Stimulated activated memory B cell treated with anti-CD40 and anti-IgM and Interleukin-4, amounts not matched to agents 10 μg/mL and 1 μg/mL and 100 μg/mL, for 72 hours (primary cell): ENCODE measurements around the gene MICAL3.
"Not testable (repeated sequence)": the region's sequence is repeated elsewhere in the genome, so short reads cannot be mapped to it uniquely, and the experiment has no call there.

ENCODE experiments used
- ATAC-seq: fragments of 150-1000 bp; cut with Tn5 transposase; 2 replicates; pipeline ENCODE4 v1.10.0; 2021
- H3K27ac Mint-ChIP-seq: one replicate; pipeline ENCODE4 v1.8.0; 2022; ENCODE audit warnings: mild to moderate bottlenecking, mixed read lengths
- H3K27me3 Mint-ChIP-seq: one replicate; pipeline ENCODE4 v1.8.0; 2022; ENCODE audit warnings: mixed read lengths
- H3K36me3 Mint-ChIP-seq: one replicate; pipeline ENCODE4 v1.8.0; 2022; ENCODE audit warnings: mixed read lengths
- H3K4me1 Mint-ChIP-seq: one replicate; pipeline ENCODE4 v1.8.0; 2022; ENCODE audit warnings: mixed read lengths
- H3K4me3 Mint-ChIP-seq: one replicate; pipeline ENCODE4 v1.8.0; 2022; ENCODE audit warnings: mild to moderate bottlenecking, moderate library complexity, mixed read lengths
- H3K9me3 Mint-ChIP-seq: one replicate; pipeline ENCODE4 v1.8.0; 2022; ENCODE audit warnings: mixed read lengths

Gene MICAL3

DNA sequence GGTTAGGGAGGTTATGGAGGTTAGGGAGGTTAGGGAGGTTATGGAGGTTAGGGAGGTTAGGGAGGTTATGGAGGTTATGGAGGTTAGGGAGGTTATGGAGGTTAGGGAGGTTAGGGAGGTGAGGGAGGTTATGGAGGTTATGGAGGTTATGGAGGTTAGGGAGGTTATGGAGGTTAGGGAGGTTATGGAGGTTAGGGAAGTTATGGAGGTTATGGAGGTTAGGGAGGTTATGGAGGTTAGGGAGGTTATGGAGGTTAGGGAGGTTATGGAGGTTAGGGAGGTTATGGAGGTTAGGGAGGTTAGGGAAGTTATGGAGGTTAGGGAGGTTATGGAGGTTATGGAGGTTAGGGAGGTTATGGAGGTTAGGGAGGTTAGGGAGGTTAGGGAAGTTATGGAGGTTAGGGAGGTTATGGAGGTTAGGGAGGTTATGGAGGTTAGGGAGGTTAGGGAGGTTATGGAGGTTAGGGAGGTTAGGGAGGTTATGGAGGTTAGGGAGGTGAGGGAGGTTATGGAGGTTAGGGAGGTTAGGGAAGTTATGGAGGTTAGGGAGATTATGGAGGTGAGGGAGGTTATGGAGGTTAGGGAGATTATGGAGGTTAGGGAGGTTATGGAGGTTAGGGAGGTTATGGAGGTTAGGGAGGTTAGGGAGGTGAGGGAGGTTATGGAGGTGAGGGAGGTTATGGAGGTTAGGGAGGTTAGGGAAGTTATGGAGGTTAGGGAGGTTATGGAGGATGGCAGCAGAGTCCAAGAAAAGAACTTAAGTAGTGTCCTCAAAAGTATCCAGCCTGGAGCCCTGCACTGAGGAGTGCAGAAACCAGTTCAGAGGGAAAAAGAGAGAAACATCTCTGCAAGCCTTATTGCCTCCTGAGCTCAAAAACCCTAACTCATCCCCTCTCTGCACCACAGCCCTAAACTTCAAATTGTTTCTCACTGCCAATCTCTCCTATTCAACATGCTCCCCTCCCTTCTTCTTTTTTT is 147.2 kb downstream of the MICAL3 start:
- not testable (repeated sequence) for H3K4me1 Mint-ChIP-seq, H3K9me3 Mint-ChIP-seq, H3K27me3 Mint-ChIP-seq, H3K4me3 Mint-ChIP-seq, ATAC-seq
- Mint-ChIP-seq H3K27ac (peak overlapping the region; percentile 32), H3K36me3 (peaks cover 71% of the 10 kb centered on the region)

DNA sequence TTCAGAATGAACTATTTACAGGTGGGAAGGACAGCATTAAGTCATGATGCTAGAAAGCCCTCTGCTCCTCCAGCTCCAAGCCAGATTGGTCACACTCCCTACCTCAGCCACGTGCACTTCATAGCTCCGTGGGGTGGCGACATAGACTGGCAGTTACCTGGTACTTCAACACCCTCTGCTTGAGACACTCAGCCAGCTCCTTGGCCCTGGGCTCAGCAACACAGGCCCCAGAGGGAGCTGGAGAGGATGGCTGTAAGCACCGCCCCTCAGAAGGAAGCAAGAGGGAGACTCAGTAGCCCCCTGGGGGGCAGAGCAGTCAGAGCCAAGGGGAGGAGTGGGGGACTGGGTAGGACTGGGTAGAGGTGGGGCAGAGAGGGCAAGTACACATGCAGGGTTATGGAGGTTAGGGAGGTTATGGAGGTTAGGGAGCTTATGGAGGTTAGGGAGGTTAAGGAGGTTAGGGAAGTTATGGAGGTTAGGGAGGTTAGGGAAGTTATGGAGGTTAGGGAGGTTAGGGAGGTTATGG is 148.0 kb downstream of the MICAL3 start:
- Mint-ChIP-seq H3K27ac (peak overlapping the region; percentile 32), H3K4me1 (no peaks in the 10 kb centered on the region), H3K27me3 (no peaks in the 10 kb centered on the region), H3K4me3 (no peak overlapping the region), H3K9me3 (no peaks in the 10 kb centered on the region), H3K36me3 (peaks cover 73% of the 10 kb centered on the region)
- peak; percentile 27 for ATAC-seq

DNA sequence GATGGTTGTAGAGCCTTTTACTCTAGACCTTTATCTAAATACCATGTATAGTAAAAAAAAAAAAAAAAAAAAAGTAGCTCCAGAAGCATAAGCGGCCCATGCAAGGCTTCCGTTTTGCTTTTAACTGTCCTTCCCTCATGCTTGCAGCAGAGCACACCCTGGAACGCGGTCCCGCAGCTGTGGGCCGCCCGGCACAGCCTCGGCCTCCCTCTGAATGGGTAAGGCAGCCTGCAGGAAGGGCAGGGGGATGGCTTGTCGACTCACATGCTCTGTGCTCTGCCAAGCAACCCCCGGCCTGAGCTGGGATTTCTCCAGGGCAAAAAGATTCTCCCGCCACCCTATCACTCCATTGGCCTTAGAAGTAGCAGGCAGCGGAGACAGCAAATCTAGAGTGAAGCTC is 148.7 kb downstream of the MICAL3 start:
- H3K36me3 Mint-ChIP-seq: peaks cover 73% of the 10 kb centered on the region
- H3K27me3 Mint-ChIP-seq: no peaks in the 10 kb centered on the region
- H3K9me3 Mint-ChIP-seq: no peaks in the 10 kb centered on the region
- H3K4me1 Mint-ChIP-seq: no peaks in the 10 kb centered on the region
- H3K27ac Mint-ChIP-seq: no peak overlapping the region
- no peak overlapping the region for H3K4me3 Mint-ChIP-seq
- ATAC-seq: no peak

DNA sequence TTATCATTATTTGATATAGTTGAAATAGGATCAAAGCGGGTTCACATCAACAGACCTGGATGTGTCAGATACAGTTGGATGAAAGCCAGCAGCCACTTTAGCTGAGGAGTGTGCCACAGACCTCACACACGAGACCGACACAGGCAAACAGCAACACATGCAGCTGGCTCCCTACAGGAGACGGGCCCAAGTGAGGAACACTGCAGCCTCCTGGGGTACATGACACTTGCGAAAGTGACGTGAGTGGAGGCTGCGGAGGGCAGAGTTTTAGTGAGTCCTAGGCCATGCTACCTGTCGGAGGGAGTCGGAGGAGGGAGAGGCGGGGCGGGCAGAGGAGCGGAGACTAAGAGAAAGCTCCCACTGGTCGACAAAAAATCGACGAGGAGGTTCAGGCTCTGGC is 149.2 kb downstream of the MICAL3 start:
- no peaks in the 10 kb centered on the region for H3K4me1 Mint-ChIP-seq

DNA sequence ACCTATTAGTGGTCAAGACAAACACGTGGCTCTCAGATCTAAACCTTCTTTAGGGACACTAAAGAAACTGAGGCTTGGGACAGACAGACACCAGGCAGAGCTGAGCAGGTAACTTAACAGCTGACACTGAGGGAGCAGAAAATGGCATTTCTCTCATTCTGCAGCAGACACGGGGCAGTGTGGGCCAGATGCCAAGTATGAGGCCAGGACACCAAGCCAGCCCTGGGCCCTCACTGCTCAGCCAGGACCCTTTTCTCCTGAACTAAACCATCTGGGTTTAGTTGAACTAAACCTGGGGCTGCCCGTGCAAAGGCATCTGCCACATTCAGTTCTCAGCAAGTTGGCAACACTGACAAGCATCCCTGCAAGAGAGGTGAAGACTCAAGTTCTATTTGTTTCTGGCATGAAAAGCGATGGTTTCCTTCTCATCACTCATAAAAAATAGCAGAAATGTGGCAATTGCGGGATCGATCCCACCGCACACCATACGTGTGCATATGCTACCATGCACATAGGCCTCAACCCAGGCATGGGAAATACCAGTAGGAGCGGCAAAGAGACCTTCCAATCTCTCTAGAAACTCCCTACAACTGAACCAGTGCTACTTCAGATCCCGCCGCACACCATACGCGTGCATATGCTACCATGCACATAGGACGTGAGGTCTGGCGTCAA is 150.0 kb downstream of the MICAL3 start:
- ATAC-seq: no peak
- no peaks in the 10 kb centered on the region for H3K27me3 Mint-ChIP-seq
- H3K36me3 Mint-ChIP-seq: peaks cover 71% of the 10 kb centered on the region
- H3K4me1 Mint-ChIP-seq: no peaks in the 10 kb centered on the region
- no peak overlapping the region for H3K4me3 Mint-ChIP-seq
- no peaks in the 10 kb centered on the region for H3K9me3 Mint-ChIP-seq
- no peak overlapping the region for H3K27ac Mint-ChIP-seq

More for the DNA sequence above, 149.2 kb downstream of the MICAL3 start:
- Mint-ChIP-seq H3K9me3 (no peaks in the 10 kb centered on the region), H3K4me3 (no peak overlapping the region), H3K27ac (no peak overlapping the region), H3K27me3 (no peaks in the 10 kb centered on the region), H3K36me3 (peaks cover 74% of the 10 kb centered on the region)
- no peak for ATAC-seq

DNA sequence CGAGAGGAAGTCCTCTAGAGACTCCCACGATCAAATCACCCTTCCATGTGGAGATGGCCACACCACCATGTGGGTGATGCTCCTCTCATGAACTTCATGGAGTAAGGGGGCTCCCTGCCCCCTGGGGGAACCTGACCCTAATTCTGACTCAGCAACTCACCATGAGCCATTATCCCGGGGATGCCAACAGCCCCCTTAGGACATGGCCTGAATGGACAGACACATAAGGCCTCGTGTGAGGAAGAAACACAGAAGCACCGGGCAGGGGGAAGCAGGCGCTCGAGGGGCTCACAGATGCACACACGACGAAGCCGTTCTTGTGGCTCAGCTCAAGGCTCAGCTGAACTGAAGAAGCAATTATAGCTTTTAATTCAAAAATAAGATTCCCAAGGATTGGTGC is 150.6 kb downstream of the MICAL3 start:
- H3K36me3 Mint-ChIP-seq: peaks cover 66% of the 10 kb centered on the region
- H3K27me3 Mint-ChIP-seq: no peaks in the 10 kb centered on the region

DNA sequence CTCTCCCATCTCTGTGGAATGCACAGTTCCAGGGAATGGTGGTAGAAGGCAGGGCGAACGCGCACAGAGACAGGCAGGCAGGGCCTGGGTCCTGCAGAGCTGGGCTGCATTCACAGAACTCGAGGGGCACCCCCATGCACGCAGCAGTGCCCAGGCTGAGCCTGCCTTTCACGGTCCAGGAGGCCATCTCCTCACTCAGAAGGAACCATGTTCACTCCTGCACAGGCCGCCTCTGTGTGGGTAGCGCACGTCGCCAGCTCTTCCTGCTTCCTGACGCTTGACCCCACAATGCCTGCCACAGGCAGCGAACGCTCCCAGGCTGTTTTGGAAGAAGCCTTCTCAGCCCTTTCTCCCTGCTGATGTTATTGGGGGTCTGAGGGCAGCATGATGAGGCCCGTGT is 151.2 kb downstream of the MICAL3 start:
- no peaks in the 10 kb centered on the region for H3K27me3 Mint-ChIP-seq
- no peak overlapping the region for H3K4me3 Mint-ChIP-seq
- H3K36me3 Mint-ChIP-seq: peaks cover 63% of the 10 kb centered on the region
- H3K9me3 Mint-ChIP-seq: no peaks in the 10 kb centered on the region
- H3K4me1 Mint-ChIP-seq: no peaks in the 10 kb centered on the region
- ATAC-seq: no peak
- no peak overlapping the region for H3K27ac Mint-ChIP-seq

More for the DNA sequence above, 150.6 kb downstream of the MICAL3 start:
- no peaks in the 10 kb centered on the region for H3K9me3 Mint-ChIP-seq
- H3K4me1 Mint-ChIP-seq: no peaks in the 10 kb centered on the region
- no peak overlapping the region for H3K27ac Mint-ChIP-seq
- ATAC-seq: no peak
- H3K4me3 Mint-ChIP-seq: no peak overlapping the region

DNA sequence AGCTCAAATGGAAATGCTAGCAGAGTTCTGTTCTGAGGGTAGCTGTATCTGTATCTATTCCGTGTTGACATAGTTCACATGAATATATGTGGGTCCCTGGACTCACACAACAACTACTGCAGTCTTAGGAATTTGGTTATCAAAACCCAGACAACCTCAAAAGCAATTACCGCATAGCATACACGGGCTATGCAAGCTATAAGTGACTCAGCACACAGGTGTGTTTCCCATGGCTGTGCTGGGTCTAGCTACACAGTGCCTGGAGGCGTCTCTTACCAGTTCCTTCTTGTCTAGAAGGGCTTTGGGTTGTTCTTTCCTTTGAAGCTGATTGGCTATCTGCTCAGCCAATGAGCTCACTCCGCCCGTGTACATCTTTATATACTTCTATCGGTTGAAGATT is 151.9 kb downstream of the MICAL3 start:
- Mint-ChIP-seq H3K9me3 (no peaks in the 10 kb centered on the region), H3K36me3 (peaks cover 63% of the 10 kb centered on the region), H3K4me3 (no peak overlapping the region), H3K27me3 (no peaks in the 10 kb centered on the region), H3K27ac (no peak overlapping the region), H3K4me1 (peaks cover 4% of the 10 kb centered on the region)
- ATAC-seq: no peak

DNA sequence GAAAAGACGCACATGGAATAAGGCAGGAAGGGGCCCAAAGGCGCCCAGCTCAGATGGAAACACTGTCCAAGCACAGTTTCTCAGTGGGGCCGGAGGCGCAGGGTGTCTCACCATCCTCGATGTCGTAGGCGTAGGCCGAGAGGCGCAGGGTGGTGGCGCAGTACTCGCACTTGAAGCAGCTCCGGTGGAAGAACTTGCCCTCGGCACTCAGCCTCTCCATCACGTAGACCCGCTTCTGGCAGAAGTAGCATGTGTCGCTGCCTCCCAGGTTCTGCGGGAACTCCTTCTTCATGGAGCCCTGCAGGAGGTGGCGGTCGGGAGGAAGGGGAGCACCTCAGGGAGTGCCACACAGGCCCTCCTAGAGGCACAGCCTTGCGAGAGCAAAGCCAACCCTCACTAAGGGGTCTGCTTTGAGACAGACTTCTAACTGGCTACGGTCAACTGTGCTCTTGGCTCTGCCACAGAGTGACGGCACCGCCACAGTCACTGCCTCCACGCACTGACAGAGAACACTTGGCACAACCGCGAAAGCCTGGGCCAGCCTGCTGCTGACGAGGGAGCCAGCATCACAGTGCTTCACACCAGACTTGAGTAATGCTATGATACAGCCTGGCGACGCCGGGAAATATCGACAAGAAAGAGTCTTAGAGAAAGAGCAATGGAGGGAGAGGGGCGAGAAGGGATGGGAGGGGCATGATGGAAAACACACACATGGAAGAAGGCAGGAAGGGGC is 152.5 kb downstream of the MICAL3 start:
- H3K4me3 Mint-ChIP-seq: no peak overlapping the region
- H3K9me3 Mint-ChIP-seq: no peaks in the 10 kb centered on the region
- peaks cover 65% of the 10 kb centered on the region for H3K36me3 Mint-ChIP-seq
- ATAC-seq: no peak
- H3K27ac Mint-ChIP-seq: peak overlapping the region; percentile 28
- no peaks in the 10 kb centered on the region for H3K27me3 Mint-ChIP-seq
- peaks cover 5% of the 10 kb centered on the region for H3K4me1 Mint-ChIP-seq

DNA sequence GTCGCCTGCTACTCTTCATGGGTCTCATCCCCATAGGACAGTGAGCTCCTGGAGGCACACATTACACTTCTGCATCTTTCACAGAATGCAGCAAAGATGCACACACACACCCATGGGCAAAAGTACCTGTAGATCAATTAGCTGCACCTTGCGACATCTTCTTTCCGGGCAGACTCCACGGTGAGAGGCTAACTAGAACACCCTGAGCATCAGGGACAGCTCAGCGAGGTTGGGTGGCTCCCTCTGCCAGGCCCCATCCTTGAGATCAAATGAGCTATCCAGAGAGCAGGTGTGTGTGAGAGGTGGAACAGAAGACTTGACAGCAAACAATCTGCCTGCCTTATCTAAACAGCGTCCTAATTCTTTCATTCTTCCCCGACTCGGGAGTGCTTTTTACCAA is 154.0 kb downstream of the MICAL3 start:
- peaks cover 66% of the 10 kb centered on the region for H3K36me3 Mint-ChIP-seq
- H3K27me3 Mint-ChIP-seq: no peaks in the 10 kb centered on the region
- H3K27ac Mint-ChIP-seq: no peak overlapping the region
- no peak for ATAC-seq
- H3K9me3 Mint-ChIP-seq: no peaks in the 10 kb centered on the region
- H3K4me3 Mint-ChIP-seq: no peak overlapping the region
- H3K4me1 Mint-ChIP-seq: peaks cover 5% of the 10 kb centered on the region

DNA sequence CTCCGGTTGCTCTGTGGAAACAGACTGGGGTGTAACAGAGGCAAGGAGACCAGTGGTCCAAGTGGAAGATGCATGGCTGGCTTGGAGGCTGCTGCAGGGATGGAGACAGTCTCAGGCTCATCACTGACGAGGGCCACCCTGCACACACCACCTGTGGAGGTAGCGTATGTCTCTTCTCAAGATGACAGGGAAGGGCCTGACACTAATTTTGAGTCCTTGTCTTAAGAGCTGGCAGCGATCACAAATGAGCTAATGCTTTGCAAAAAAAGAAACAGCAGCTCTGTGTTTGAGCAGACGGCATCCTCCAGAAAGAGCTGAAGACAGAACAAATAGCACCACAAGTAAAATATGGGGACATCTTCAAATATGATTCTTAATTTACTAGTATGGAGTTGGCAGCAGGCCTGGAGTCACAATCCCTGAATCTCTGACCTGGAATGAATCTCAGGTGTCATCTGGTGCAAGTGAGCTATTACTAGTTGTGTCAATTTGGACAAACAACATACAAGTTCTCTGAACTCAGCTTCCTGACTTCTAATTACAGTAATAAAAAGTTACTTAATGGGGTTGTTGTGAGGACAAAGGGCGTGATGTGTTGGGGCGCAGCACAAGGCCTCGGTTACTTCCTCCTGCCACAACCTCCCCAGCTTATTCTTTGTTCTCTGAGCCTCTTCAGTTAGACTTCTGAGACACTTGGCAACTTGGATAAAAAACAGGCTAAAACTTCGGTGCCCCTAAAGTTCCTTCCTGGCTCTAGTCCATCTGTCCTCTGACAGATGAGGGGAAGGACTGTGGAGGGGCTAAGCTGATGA is 154.9 kb downstream of the MICAL3 start:
- no peak for ATAC-seq
- H3K27me3 Mint-ChIP-seq: no peaks in the 10 kb centered on the region
- H3K4me1 Mint-ChIP-seq: peaks cover 5% of the 10 kb centered on the region
- H3K36me3 Mint-ChIP-seq: peaks cover 64% of the 10 kb centered on the region
- H3K27ac Mint-ChIP-seq: no peak overlapping the region
- H3K9me3 Mint-ChIP-seq: no peaks in the 10 kb centered on the region
- H3K4me3 Mint-ChIP-seq: no peak overlapping the region

DNA sequence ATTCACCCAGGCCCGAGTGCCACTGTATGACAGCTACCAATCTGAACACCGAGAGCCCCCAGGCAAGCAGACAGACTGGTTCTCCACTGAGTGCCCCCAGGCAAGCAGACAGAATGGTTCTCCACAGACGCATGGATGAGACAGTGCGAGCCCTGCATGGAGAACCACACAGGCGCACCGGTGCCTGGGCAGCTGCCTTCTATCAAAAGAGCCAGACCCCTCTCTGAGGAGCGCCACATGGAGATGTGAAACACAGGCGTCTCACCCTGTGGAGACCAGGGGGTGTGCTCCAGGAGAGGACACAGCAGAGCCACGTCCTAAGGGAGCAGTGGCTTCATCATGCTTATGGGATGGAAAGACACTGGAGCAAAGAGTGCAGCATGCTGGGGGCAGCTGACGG is 155.6 kb downstream of the MICAL3 start:
- Mint-ChIP-seq H3K27ac (no peak overlapping the region), H3K4me3 (no peak overlapping the region), H3K27me3 (no peaks in the 10 kb centered on the region), H3K36me3 (peaks cover 67% of the 10 kb centered on the region), H3K9me3 (no peaks in the 10 kb centered on the region), H3K4me1 (peaks cover 5% of the 10 kb centered on the region)
- ATAC-seq: no peak

DNA sequence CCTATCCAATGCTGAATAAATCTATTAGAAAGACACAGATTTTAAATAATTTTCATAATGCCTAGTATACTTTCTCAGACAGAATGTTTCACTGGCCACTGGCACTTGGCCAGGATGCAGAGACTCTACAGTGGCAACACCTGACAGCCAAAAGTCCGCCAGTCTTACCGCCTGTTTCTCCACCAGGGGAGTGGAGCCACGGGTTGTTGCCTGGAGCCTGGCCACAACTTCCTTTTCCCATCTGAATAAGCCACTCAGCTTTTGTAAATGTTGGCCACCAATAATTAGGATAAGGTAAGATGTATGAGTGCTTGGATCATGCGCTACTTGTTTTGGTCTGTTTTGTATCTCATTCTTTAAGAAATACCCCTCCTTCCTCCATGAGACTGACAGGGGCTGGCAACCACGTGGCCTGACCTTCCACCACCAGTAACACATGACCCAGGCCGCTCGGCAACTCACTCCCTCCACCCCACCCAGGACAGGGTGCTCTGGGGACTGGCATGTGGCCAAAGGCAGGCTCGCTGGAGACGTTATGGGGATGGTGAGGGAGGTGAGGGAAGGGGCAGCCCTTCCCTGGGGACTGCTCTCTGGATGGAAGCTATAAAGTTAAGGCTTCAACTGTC is 157.1 kb downstream of the MICAL3 start:
- no peak overlapping the region for H3K4me3 Mint-ChIP-seq
- H3K27ac Mint-ChIP-seq: peak overlapping the region; percentile 60
- peaks cover 12% of the 10 kb centered on the region for H3K4me1 Mint-ChIP-seq
- no peaks in the 10 kb centered on the region for H3K27me3 Mint-ChIP-seq
- H3K9me3 Mint-ChIP-seq: no peaks in the 10 kb centered on the region
- ATAC-seq: no peak
- H3K36me3 Mint-ChIP-seq: peaks cover 66% of the 10 kb centered on the region

DNA sequence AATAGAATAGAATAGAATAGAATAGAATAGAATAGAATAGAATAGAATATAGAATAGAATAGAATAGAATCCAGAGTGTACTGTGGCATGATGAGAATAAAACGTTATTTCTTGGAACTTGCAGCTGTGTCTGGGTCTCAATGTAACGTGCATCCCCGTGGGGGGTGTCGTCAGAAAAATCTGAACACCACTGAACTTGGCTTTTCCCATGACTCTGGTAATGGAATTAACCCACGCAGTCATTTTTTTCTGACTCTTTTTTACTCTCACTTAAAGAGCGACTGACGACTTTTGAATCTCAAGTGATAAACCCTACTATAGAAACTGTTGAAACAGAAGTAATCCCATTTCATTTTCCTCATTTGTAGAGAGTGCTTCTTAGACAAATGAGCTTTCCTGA is 157.7 kb downstream of the MICAL3 start:
- H3K27ac Mint-ChIP-seq: no peak overlapping the region
- H3K4me3 Mint-ChIP-seq: no peak overlapping the region
- H3K36me3 Mint-ChIP-seq: peaks cover 66% of the 10 kb centered on the region
- no peaks in the 10 kb centered on the region for H3K27me3 Mint-ChIP-seq
- ATAC-seq: no peak
- peaks cover 12% of the 10 kb centered on the region for H3K4me1 Mint-ChIP-seq
- H3K9me3 Mint-ChIP-seq: no peaks in the 10 kb centered on the region
